Activated CD4-positive, alpha-beta T cell treated with anti-CD3 and anti-CD28 coated beads for 48 hours (primary cell): ENCODE data around the gene S100A9.
"Not testable (repeated sequence)": the region's sequence is repeated elsewhere in the genome, so short reads cannot be mapped to it uniquely, and the experiment has no call there.

Experiments used
- DNase-seq: peaks from one replicate; pipeline ENCODE4 v3.0.0-alpha.2; 2020

Gene S100A9

GRCh38 chr1:153345187-153346076 is 12.2 kb upstream of the S100A9 start:
- no peak for DNase-seq

- DNase-seq = no peak
These were observed 11.5 kb upstream of the S100A9 start for GRCh38 chr1:153346077-153346723.

- DNase-seq = not testable (repeated sequence)
These were observed 10.6 kb upstream of the S100A9 start for GRCh38 chr1:153347049-153347448.

- no peak for DNase-seq
These were observed 9.8 kb upstream of the S100A9 start for GRCh38 chr1:153347856-153348255.

GRCh38 chr1:153348511-153349362 is 8.9 kb upstream of the S100A9 start, which contains the start of gene PGLYRP4:
Gene PGLYRP4, minus strand, starts transcription at chr1:153348841. Its CDS starts 909 bp downstream, at chr1:153347932.
- DNase-seq = no peak

GRCh38 chr1:153349363-153350320 is 8.0 kb upstream of the S100A9 start:
- no peak for DNase-seq

- no peak for DNase-seq
These were observed 7.2 kb upstream of the S100A9 start for GRCh38 chr1:153350321-153350957.

- peak; percentile 75 for DNase-seq
These were observed 5.1 kb upstream of the S100A9 start for GRCh38 chr1:153352523-153352922.

- DNase-seq = no peak
These were observed 4.3 kb upstream of the S100A9 start for GRCh38 chr1:153353226-153353947.

GRCh38 chr1:153354515-153355193 is 3.0 kb upstream of the S100A9 start:
- no peak for DNase-seq

GRCh38 chr1:153355445-153356071 is 2.1 kb upstream of the S100A9 start:
- peak; percentile 64 for DNase-seq

GRCh38 chr1:153356392-153357075 is 1.1 kb upstream of the S100A9 start:
- no peak for DNase-seq

- DNase-seq = no peak
These were observed 390 bp upstream of the S100A9 start for GRCh38 chr1:153357076-153357852.

- DNase-seq = no peak
These were observed 979 bp downstream of the S100A9 start for GRCh38 chr1:153358691-153358975.

- DNase-seq = no peak
These were observed 1.6 kb downstream of the S100A9 start for GRCh38 chr1:153359241-153359640.

- DNase-seq = no peak
These were observed 2.5 kb downstream of the S100A9 start for GRCh38 chr1:153360190-153360589.

GRCh38 chr1:153360592-153361479 is 3.2 kb downstream of the S100A9 start:
- no peak for DNase-seq
